HG03095 (cell line): ENCODE data around the gene ITGB3.

Experiments used
- ATAC-seq: cut with Tn5 transposase; IDR thresholded peaks from one replicate; pipeline ENCODE4 v1.9.1; 2021; ENCODE audit warnings: moderate library complexity; ENCODE audit not compliant: unreplicated experiment

The ITGB3 gene

DNA sequence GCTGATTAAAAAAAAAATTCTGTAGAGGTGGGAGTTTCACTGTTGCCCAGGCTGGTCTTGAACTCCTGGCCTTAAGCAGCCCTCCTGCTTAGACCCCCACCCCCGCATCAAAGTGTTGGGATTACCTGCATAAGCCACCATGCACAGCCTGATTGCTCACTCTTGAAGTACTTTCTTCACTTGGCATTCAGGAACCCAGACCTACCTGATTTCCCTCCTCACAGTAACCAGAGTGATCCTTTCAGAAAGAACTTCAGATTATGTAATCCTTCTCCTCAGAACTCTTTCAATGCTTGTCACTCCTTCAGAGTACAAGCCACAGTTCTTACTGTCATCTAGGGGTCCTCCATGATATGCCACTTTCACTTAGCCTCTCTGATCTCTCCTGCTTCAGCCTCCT is 71.5 kb downstream of the ITGB3 start:
- ATAC-seq, result no peak

DNA sequence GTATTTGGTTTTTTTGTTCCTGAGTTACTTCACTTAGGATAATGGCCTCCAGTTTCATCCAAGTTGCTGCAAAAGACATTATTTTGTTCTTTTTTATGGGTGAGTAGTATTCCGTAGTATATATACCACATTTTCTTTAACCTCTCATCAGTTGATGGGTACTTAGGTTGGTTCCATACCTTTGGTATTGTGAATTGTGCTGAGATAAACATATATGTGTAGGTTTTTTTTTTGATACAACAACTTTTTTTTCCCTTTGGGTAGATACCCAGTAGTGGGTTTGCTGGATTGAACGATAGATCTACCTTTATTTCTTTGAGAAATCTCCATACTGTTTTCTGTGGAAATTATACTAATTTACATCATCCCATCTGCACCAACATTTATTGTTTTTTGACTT is 76.9 kb downstream of the ITGB3 start:
- no peak for ATAC-seq

DNA sequence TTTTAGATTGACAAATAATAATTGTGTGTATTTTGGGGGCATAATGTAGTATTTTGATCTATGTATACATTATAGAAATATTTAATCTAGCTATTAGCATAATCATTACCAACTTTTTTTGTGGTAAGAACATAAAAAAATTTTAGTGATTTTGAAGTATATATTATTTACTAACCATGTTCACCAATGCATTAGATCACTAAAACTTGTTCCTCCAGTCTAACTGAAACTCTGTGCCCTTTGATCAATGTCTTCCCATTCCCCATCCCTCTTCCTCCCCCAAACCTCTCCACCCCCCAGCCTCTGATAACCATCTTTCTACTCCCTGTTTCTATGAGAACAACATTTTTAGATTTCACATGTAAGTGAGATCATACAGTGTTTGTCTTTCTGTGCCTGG is 78.7 kb downstream of the ITGB3 start:
- no peak for ATAC-seq

DNA sequence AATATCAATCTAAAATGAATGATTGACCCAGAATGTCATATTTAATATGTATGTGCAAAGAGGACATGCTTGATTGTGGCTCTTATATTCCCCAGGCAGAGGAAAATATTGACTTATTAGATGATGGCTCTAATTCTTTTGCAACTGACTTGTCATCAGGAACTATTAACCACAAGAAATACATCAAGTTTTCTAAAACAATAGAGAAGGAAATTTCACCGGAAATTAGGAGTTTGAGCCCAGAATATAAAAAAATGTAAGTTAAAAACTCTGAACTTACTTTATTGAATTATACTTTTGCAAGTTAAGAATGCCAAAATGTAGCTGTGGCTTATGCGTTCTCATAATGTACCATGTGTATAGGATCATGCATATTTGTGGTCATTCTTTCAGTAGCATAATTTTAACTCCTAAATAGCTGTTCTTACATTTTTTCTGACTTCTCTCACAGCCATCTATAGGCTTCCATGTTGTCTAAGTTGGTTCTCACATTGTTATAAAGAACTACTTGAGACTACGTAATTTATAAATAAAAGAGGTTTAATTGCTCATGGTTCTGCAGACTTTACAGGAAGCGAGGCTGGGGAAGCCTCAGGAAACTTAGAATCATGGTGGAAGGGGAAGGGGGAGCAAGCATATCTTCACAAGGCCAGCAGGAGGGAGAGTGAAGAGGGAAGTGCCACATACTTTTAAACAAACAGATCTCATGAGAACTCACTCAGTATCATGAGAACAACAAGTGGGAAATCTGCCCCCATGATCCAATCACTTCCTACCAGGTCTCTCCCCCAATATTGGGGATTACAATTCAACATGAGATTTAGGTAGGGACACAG is 81.7 kb downstream of the ITGB3 start:
- no peak for ATAC-seq

DNA sequence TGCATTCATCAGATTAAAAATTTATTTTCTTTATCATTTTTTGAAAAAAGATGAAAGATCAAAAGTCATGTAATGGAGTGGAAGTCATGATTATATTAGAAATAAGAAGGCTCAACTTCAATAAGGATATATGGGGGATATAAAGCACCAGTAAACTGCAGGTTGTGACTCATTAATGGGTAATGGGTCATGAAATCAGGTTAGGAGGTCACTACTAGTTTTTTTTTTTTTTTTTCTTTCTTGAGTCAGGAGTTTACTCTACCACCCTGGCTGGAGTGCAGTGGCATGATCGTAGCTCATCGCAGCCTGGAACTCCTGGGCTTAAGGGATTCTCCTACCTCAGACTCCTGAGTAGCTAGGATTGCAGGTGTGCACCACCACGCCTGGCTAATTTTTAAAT is 84.4 kb downstream of the ITGB3 start:
- ATAC-seq, result no peak

DNA sequence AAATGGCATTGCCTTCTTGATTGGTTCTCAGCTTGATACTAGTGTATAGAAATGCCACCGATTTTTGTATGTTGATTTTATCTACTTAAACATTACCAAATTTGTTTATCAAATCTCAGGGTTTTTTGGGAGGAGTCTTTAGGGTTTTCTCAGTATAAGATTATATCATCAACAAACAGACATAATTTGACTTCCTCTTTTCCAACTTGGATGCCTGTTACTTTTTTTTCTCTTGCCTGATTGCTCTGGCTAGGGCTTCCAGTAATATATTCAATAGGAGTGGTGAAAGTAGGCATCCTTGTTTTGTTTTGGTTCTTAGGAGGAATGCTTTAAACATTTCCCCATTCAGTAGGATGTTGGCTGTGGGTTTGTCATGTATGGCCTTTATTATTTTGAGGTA is 99.2 kb downstream of the ITGB3 start:
- no peak for ATAC-seq

DNA sequence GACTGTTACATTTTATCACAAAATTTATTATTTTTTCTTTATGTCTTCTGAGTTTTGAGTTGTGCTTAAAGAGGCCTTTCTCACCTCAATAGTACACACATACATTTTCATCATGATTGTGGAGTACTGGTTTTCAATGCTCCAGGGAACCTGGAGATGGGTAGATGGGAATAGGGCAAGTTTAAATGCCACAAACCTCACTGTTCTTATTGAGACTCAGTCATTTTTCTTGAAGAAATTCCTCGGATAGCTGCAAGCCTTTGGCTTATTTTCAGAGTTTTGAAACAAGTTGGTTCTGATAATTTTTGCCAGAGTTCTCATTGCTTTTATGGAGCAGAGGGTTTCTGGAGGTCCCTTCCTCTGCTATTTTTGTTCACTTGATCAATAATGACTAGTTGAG is 105.0 kb downstream of the ITGB3 start:
- ATAC-seq, result no peak
